Duodenal mucosa (tissue), 2 donors: ENCODE results near the gene GNPTAB.
A peak's percentile ranks its signal among the peaks of the same experiment; 100 is the strongest.

Experiments used
- H3K27ac ChIP-seq: one replicate; pipeline ENCODE4 v1.7.0; 2013; ENCODE audit warnings: low read depth, low read length
- H3K27me3 ChIP-seq, 2 donors: one replicate each; pipeline ENCODE4 v1.7.0; 2013; ENCODE audit warnings: low read length in 2 of 2, control low read depth in 1 of 2; ENCODE audit not compliant: insufficient read depth in 2 of 2, control insufficient read depth in 1 of 2
- H3K36me3 ChIP-seq, 2 donors: one replicate each; pipeline ENCODE4 v1.7.0; 2013; ENCODE audit warnings: low read length in 2 of 2, control low read depth in 1 of 2; ENCODE audit not compliant: insufficient read depth in 2 of 2, control insufficient read depth in 1 of 2
- H3K4me1 ChIP-seq, 2 donors: one replicate each; pipeline ENCODE4 v1.7.0; 2013; ENCODE audit warnings: low read length in 2 of 2, control low read depth in 1 of 2; ENCODE audit not compliant: insufficient read depth in 2 of 2, control insufficient read depth in 1 of 2
- H3K4me3 ChIP-seq, 2 donors: one replicate each; pipeline ENCODE4 v1.7.0; 2013; ENCODE audit warnings: low read length in 2 of 2, low read depth in 1 of 2
- H3K9ac ChIP-seq, 2 donors: one replicate each; pipeline ENCODE4 v1.7.0; 2013; ENCODE audit warnings: low read length in 2 of 2, low read depth in 1 of 2
- H3K9me3 ChIP-seq, 2 donors: one replicate each; pipeline ENCODE4 v1.7.0; 2013; ENCODE audit warnings: low read length in 2 of 2, control low read depth in 1 of 2; ENCODE audit not compliant: control insufficient read depth in 1 of 2

Gene GNPTAB

GRCh38 chr12:101852998-101853397 lies 22.2 kb upstream of the GNPTAB start:
- Histone ChIP-seq H3K4me1 (no peaks in the 10 kb centered on the region), H3K9me3 (no peaks in the 10 kb centered on the region), H3K27me3 (no peaks in the 10 kb centered on the region), H3K9ac (no peak overlapping the region), H3K27ac (no peak overlapping the region), H3K36me3 (no peaks in the 10 kb centered on the region), H3K4me3 (no peak overlapping the region)

- Histone ChIP-seq H3K9ac (no peak overlapping the region), H3K36me3 (no peaks in the 10 kb centered on the region), H3K27ac (no peak overlapping the region), H3K27me3 (no peaks in the 10 kb centered on the region), H3K4me3 (no peak overlapping the region), H3K4me1 (no peaks in the 10 kb centered on the region), H3K9me3 (no peaks in the 10 kb centered on the region)
These were observed 19.4 kb upstream of the GNPTAB start for GRCh38 chr12:101850199-101850598.

- no peaks in the 10 kb centered on the region for H3K36me3 ChIP-seq
- no peak overlapping the region for H3K9ac ChIP-seq
- no peaks in the 10 kb centered on the region for H3K9me3 ChIP-seq
- H3K4me3 ChIP-seq: no peak overlapping the region
- no peaks in the 10 kb centered on the region for H3K4me1 ChIP-seq
- H3K27ac ChIP-seq: no peak overlapping the region
- H3K27me3 ChIP-seq: no peaks in the 10 kb centered on the region
These were observed 16.6 kb upstream of the GNPTAB start for GRCh38 chr12:101847325-101847724.

- no peak overlapping the region for H3K9ac ChIP-seq
- no peak overlapping the region for H3K27ac ChIP-seq
- H3K36me3 ChIP-seq: no peaks in the 10 kb centered on the region
- no peaks in the 10 kb centered on the region for H3K27me3 ChIP-seq
- H3K4me1 ChIP-seq: no peaks in the 10 kb centered on the region
- no peaks in the 10 kb centered on the region for H3K9me3 ChIP-seq
- H3K4me3 ChIP-seq: no peak overlapping the region
These were observed 14.5 kb upstream of the GNPTAB start for GRCh38 chr12:101845137-101845711.

GRCh38 chr12:101841069-101841468 lies 10.3 kb upstream of the GNPTAB start:
- Histone ChIP-seq H3K9me3 (no peaks in the 10 kb centered on the region), H3K27me3 (no peaks in the 10 kb centered on the region), H3K4me3 (no peak overlapping the region), H3K36me3 (no peaks in the 10 kb centered on the region), H3K9ac (no peak overlapping the region), H3K4me1 (no peaks in the 10 kb centered on the region), H3K27ac (no peak overlapping the region)

- H3K9ac ChIP-seq: no peak overlapping the region
- H3K9me3 ChIP-seq: no peaks in the 10 kb centered on the region
- no peaks in the 10 kb centered on the region for H3K36me3 ChIP-seq
- no peaks in the 10 kb centered on the region for H3K27me3 ChIP-seq
- H3K27ac ChIP-seq: no peak overlapping the region
- no peaks in the 10 kb centered on the region for H3K4me1 ChIP-seq
- no peak overlapping the region for H3K4me3 ChIP-seq
These were observed 8.8 kb upstream of the GNPTAB start for GRCh38 chr12:101839324-101840283.

GRCh38 chr12:101838628-101839323 lies 8.0 kb upstream of the GNPTAB start:
- Histone ChIP-seq H3K9ac (no peak overlapping the region), H3K4me1 (no peaks in the 10 kb centered on the region), H3K27ac (no peak overlapping the region), H3K36me3 (no peaks in the 10 kb centered on the region), H3K27me3 (no peaks in the 10 kb centered on the region), H3K9me3 (no peaks in the 10 kb centered on the region), H3K4me3 (no peak overlapping the region)

- H3K4me1 ChIP-seq: peaks cover 5 to 9% of the 10 kb centered on the region in 2 donors
- no peak overlapping the region for H3K9ac ChIP-seq
- no peaks in the 10 kb centered on the region for H3K27me3 ChIP-seq
- H3K36me3 ChIP-seq: no peaks in the 10 kb centered on the region
- H3K4me3 ChIP-seq: no peak overlapping the region
- no peak overlapping the region for H3K27ac ChIP-seq
- no peaks in the 10 kb centered on the region for H3K9me3 ChIP-seq
These were observed 1.3 kb upstream of the GNPTAB start for GRCh38 chr12:101832030-101832429.

GRCh38 chr12:101829639-101830366 lies 956 bp downstream of the GNPTAB start:
- Histone ChIP-seq H3K36me3 (no peaks in the 10 kb centered on the region), H3K9me3 (no peaks in the 10 kb centered on the region), H3K27ac (peak overlapping the region; percentile 65), H3K4me3 (peak overlapping the region; percentile 78 to 96), H3K27me3 (no peaks in the 10 kb centered on the region), H3K9ac (peak overlapping the region; percentile 78 to 88), H3K4me1 (peaks cover 8 to 11% of the 10 kb centered on the region in 2 donors)
